T-helper 22 cell (primary cell): ENCODE data around the gene LPP.

Source experiments
- DNase-seq: peaks from one replicate; pipeline ENCODE4 v3.0.0-alpha.2; 2020; ENCODE audit warnings: low read depth

LPP gene

DNA sequence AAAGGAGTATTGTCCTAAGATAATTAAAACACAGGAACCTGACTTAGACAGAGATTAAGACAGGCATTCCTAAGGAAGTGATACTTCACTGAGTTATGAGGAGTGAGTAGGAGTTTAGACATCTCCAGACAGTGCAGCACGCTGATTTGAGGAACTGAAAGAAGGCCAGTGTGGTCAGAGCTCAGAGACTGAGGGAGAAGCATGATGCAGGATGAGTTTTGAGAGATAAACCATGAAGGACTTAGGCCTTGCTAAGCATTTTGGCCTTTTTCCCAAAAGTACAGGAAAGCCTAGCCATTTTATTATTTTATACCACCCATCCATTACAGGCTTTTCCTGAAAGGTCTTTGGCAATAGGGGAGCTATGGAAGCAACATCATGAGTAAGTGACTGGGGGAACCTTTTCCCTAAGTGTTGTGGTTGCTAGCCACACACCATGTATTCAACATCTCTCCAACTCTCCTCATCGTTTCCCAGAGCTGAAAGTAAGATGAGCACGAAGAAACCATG lies 642.2 kb downstream of the LPP start:
- DNase-seq = no peak

GRCh38 chr3:188797045-188797444 lies 643.1 kb downstream of the LPP start:
- no peak for DNase-seq

- no peak for DNase-seq
These were observed 644.7 kb downstream of the LPP start for GRCh38 chr3:188798556-188799145.

DNA sequence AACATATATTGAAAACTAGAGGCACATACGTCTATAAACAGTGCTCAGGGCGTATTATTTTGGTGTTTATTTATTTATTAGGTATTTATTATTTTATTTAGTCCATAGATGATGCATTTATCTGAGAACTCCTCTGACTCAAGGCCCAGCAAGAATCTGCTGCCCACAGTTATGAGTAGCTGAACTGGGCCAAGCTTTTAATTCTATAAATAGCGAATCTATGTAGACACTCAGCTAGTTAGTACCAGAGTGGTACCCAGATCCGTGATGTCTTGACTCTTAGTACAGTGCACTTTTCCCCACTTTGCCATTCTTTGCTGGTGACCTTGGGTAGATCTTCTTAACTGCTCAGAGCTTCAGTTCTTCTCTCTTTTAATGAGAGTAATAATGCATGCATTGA lies 647.4 kb downstream of the LPP start:
- DNase-seq = no peak

- no peak for DNase-seq
These were observed 648.7 kb downstream of the LPP start for GRCh38 chr3:188802645-188803044.

DNA sequence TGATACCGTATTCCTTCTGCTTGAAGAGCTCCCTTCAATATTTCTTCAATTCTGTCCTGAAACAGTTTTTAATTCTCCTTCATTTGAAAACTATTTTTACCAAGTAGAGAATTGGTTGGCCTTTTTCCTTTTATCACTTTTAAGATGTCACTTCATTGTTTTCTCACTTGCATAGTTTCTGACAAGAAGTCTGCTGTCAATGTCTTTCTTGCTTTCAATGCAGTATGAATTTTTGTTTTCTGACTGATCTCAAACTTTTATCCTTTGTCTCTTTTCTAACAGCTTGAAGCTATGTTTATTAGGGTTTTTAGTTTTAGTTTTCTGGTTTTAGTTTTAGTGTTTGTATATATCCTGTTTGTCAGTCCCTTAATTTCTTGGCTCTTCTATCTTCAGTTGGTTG lies 653.0 kb downstream of the LPP start:
- DNase-seq = no peak

GRCh38 chr3:188812198-188812597 lies 658.2 kb downstream of the LPP start:
- DNase-seq = no peak

- no peak for DNase-seq
These were observed 660.6 kb downstream of the LPP start for GRCh38 chr3:188814581-188814980.

GRCh38 chr3:188817103-188817934 lies 663.4 kb downstream of the LPP start:
- no peak for DNase-seq

- DNase-seq = no peak
These were observed 663.9 kb downstream of the LPP start for GRCh38 chr3:188817935-188818269.

GRCh38 chr3:188818282-188818681 lies 664.3 kb downstream of the LPP start:
- DNase-seq = no peak

DNA sequence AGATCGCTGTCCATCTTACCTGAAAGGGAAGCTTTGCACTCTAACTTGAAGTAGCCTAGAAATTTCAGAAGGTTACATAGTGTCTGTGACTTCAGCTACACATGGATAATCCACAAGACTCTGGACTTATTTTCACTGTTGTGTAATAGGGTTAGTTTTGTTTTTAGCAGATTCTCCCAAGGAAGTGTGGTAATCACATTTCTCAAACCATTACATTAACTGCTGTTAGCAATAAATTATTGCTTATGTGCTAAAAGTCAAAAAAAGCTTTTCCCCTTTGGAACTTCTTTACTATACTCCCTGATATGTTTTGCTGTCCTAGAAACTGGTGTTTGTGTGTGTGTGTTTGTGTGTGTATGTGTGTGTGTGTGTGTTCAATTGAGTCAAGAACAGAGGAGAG lies 666.0 kb downstream of the LPP start:
- DNase-seq = no peak

- DNase-seq = no peak
These were observed 668.0 kb downstream of the LPP start for GRCh38 chr3:188822004-188822403.

GRCh38 chr3:188822411-188822810 lies 668.5 kb downstream of the LPP start:
- no peak for DNase-seq

DNA sequence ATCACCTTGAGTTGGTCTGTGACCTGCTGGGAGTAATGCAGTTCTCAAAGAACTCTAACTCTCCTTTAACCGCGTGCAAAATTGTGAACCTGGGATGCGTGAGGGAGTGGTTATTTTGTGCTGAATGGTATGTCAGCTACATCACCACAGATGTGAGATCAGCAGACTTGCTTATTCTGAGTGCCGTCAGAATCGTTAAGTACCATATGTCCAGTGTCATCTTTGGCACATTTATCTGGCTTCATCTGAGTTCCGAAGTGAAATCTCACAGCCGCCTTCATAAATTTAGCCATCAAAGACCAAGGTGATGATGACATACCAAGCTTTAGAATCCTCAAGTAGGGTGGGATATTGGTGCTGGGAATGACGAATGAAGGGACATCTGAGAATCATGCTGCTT lies 670.6 kb downstream of the LPP start:
- no peak for DNase-seq

GRCh38 chr3:188825901-188826300 lies 671.9 kb downstream of the LPP start:
- DNase-seq = no peak

- DNase-seq = no peak
These were observed 672.6 kb downstream of the LPP start for GRCh38 chr3:188826574-188826973.

DNA sequence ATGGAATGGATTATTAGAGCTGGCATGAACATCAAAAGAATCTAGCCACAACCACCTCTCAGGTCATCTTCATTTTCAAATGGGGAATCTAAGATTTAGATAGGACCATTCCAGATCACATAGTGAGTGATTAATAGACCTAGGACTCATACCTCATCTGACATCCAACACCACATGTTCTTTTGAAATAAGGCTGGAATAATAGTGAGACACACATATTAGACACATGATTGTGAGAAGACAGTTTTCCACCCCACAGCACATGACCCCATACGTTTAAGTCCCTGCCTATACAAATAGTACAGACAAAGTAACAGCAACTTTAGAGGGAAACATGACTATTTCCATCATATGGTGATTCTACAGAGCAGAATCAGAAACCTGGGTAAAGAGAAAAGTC lies 673.1 kb downstream of the LPP start:
- DNase-seq = no peak

DNA sequence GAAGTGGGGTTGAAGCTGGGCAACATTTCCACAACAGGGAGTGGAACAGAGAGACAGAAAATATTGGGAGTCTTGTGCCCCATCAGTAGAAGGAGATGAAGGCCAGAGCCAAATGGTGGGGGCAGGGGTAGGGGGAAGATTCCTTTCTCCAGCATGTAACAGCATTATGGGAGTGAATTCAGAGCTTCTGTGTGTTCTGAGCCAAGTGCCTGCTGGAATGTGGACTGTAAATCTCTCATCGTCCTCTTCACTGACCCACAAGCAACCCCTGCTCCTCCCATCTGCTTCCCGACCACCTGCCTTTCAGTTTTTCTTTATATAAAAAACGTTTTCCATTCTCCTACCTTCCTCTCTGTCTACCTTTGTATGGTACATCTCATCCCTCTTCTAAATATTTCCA lies 673.6 kb downstream of the LPP start:
- DNase-seq = no peak

- DNase-seq = no peak
These were observed 675.2 kb downstream of the LPP start for GRCh38 chr3:188829130-188829529.

DNA sequence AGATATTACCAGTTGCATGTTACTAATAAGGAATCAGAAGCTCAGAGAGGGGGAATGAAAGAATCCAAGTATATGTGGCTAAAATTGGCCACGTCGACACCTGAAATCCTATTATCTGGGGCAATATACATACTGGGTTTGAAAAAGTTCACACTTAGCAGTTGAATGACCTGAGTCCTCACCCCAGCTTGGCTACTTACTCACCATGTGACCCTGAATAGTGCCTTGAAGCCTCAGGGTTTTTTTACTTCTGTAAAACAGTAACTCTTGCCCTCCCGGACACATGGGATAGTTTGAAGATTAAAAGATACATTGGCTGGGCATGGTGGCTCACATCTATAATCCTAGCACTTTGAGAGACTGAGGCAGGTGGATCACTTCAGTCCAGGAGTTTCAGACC lies 675.6 kb downstream of the LPP start:
- DNase-seq = no peak

- DNase-seq = no peak
These were observed 676.9 kb downstream of the LPP start for GRCh38 chr3:188830893-188831292.

DNA sequence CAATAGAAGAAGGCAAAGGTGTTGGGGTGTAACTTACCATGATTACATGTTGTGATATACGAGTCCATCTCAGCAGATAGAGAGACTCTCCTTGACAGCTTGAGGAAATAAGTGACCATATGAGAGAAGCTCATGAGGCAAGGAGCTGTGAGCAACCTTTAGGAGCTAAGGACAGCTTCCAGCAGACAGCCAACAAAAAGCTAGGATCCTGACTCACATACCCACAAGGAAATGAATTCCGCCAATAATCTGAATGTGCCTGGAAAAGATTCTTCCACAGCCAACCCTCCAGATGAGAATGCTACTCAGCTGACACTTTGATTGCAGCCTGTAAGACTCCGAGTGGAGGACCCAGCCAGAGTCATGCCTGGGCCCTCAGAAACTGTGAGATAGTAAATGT lies 678.2 kb downstream of the LPP start:
- no peak for DNase-seq
